Activated CD8-positive, alpha-beta memory T cell treated with anti-CD3 and anti-CD28 coated beads, Interleukin-2, amount 50 U/mL, for 4 hours (primary cell): ENCODE results near the gene HAGH.

ENCODE experiments used
- DNase-seq: peaks from one replicate; pipeline ENCODE4 v3.0.0-alpha.2; 2020

Gene HAGH

DNA sequence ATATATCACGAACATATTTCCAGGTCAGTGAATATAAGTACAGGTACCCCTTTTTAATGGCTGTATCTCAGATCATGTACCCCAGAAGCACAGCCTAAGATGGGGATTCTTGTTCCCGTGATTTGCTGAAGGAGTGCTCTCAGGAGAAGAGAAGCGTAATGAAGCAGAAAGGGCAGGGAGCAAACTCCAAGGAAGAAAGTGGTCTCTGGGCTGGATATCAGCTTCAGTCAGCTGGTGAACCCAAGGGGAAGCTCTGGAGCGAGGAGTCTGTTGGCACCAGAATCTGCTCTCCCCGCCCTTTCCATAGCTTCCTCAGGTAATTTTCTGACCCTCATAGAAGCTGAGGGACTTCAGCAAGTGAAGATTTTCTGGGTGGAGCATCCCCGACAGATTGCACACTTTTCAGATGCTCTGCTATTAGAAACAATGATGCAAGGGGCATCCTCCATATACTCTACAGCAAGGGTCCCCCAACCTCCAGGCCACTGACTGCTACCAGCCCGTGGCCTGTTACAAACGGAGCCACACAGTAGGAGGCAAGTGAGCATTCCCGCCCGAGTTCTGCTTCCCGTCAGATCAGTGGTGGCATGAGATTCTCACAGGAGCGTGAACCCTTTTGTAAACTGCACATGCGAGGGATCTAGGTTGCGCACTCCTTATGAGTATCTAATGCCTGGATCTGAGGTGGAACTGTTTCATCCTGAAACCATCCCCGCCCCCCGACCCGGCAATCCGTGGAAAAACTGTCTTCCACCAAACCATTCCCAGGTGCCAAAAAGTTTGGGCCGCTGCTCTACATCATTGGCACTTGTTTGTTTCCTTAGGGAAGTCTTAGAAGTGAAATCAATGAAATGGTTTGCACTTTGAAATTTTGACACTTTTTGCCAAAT lies 4.8 kb upstream of the HAGH start:
- DNase-seq: no peak

GRCh38 chr16:1830213-1830612 lies 3.6 kb upstream of the HAGH start:
- DNase-seq: no peak

DNA sequence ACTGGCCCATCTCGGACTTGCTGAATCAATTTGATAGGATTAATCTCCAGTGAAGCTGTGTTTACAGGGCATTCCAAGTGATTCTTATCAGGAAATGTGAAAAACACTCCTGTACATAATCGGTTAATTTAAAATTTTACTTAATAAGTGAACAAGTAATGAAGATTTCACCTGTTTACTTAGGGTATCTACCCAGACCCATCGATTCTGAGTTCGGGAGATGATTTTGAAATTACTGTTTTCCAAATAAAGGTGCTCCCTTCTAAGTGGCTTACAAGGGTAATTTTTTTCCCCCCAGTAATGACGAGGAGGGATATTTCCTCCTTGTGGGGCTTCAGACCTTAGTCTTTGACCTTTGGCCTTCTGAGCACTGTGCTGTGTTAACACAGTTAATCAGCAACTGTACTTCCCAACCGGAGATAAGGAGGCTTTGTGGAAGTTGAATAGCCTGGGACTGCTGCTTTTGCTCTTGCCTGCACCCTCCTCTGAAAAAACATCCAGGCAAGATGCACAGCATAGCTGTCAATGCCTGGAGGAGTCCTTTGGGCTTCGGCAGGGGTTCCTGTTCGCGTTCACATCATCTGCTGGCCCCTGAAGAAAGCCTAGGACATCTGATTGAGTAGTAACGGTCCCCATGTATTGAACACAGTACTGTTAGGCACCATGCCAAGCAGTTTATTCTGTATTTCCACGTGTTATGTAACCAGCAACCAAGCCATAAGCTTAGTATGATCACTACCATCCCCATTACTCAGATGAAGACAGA lies 2.2 kb upstream of the HAGH start:
- no peak for DNase-seq

DNA sequence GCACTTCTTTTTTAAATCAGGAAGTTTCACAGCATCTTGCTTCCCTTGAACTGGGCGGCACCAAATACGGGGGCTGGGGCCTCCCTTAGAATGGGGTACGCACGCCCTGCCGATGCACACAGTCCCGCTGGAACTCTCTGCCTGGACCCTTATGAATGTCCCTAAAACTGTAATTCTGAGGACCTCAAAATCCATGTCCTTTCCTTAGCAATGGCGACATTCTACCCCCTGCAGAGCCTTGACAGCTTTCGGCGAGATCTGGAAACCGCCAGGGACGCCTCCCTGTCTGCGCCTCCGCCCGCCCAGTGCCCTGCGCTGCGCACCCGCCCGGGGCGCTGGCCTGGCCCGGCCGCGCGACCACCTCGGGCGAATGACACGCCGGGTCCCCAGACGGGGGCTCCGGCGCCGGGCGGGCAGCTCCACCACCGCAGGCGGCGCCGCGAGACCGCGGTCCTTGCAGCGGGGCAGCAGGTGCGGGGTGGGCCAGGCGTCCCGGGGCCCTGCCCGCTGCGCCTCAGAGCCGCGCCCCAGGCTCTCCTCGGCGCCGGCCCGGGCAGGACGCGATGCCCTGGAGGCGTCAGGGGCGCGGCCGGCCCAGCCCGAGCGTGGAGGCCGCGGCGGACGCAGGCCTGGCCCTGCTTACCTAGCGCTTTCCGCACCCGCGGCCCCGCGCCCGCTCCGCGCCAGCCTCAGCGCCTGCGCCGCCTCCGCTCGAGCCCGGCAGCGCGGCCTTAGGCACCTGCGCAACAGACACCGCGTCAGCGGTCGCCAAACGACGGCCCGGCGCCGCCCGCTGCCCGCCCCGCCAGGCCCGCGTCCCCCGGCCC lies 548 bp downstream of the HAGH start:
- peak; percentile 68 for DNase-seq

GRCh38 chr16:1825381-1825863 lies 1.2 kb downstream of the HAGH start:
- DNase-seq: no peak

DNA sequence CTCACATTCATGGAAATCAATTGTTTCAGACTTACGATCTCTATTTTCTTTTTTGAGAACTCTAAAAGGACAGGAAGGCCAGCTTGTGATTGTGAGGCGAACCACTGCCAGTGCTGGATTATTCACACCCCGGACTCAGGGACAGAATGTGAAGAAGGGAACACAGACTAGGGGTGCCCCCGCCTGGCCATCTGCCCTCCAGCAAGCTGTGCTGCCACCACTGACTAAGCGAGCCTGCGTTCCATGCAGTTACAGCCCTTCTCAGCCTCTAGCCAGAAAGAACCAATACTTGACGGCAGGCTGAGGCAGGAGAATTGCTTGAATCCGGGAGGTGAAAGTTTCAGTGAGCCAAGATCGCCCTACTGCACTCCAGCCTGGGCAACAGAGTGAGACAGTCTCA lies 2.8 kb downstream of the HAGH start:
- no peak for DNase-seq

GRCh38 chr16:1822801-1823200 lies 3.8 kb downstream of the HAGH start:
- no peak for DNase-seq

DNA sequence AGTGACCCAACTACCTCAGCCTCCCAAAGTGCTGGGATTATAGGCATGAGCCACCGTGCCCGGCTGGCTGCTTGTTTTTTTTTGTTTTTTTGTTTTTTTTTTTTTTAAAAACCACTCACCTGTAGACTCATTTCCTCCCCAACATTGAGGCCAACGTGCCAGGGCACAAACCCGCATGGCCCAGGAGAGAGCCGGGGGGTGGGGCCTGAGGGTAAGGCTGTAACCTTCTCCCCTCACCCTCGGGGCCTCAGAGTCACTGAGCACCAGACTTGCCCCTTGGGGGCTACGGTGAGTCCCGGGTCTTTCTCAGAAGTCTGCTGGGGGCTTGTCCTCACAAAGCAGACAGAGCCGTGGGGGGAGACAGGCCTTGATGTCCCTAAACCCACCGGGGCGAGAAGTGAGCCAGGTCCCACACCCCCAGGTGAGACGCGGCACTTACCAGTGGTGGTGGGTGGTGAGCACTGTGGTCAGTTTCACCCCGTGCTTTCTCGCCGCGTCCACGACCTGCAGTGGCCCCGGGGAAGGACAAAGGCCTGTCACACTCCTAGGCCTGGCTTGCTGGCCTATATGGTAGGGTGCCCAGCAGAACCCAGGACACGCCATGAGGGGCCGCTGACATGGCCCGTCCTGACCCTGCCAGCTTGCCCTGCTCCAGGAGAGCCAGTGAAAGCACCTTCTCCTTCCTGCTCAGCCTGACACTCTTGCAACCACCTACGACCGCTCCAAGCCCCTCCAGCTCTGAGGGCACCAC lies 4.6 kb downstream of the HAGH start:
- no peak for DNase-seq

GRCh38 chr16:1820946-1821290 lies 5.7 kb downstream of the HAGH start:
- DNase-seq: no peak

DNA sequence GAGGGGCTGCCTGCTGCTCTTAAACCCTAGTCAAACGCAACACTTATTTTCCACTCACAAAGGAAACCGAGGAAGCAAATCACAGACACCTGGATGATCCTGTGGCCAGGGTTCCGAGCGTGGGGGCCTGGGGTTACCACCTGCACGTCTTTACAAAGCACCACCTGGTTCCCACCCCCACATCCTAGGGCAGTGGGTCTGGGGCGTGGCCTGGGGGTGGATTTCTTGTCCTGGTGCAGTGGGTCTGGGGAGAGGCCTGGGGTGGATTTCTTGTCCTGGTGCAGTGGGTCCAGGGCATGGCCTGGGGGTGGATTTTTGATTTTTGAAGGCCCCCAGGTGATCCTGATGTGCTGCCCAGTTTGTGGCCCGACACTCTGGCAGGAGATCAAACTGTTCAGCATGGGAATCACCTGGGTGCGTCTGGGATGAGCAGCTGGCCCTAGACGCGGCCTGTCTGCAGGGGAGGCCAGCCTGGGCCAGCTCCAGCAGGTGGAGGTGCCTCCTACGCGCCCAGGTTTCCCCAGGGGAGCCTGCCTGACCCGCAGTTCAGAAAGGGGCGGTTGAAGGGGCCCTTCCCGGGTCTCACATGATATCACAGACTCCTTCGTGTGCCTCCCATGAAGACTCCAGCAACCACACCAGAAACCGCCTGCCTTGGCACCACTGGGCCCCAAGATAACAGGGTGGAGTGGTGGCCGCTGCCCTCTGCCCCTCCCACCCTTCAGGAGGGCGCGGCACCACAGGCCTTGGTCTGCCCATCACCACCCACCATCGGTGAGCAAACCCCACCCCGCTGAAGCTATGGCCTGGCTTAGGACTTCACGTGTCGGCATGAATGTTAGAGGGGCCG lies 6.3 kb downstream of the HAGH start:
- no peak for DNase-seq

DNA sequence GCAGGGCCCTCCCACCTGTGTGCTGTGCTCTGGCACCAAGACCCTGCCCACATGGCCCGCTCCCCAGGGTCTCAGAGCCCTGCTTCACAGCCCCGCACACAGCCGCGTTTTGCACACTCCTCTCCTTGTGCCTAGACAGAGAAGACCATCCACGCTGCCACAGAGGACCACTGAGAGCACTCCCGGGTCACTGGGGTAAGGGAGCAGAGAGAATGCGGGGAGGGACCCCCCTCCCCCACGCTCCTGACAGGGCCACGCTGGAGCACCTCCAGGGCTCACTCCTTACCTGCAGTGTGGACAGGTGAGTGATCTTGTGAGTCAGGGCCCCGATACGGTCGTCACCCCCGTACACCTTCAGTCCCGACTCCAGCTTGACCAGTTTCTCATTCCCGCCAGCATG lies 7.0 kb downstream of the HAGH start:
- DNase-seq: no peak

DNA sequence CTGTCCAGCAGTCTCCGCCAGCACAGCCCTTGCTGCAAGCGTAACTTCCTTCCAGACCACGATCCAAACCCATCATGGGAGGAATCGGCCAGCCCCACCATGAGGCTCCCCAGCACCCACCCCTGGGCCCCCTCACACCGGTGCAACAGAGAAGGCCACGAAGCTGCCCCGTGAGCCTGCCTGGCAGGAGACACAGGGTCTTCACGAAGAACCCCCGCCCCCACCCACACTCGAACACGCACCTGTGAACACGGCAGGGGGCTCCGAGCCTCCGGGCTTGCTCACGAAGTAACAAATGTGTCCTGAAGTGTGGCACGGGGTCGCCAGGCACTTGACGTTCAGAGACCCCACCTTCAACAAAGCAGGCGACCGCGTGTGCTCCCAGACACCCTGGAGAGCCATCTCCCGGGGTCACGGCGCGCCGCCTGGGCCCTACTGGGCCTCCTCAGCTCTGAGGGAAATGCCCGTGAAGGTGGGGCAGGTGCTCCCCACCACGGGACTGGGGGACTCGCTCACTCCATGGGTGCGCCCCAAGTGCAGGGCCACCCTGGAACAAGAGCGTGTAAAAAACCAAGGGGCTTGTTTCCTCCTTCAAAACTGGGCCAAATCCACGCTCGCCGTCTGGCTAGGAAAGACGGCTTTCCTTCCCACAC lies 7.6 kb downstream of the HAGH start:
- DNase-seq: no peak

GRCh38 chr16:1818204-1818872 lies 8.3 kb downstream of the HAGH start:
- no peak for DNase-seq

DNA sequence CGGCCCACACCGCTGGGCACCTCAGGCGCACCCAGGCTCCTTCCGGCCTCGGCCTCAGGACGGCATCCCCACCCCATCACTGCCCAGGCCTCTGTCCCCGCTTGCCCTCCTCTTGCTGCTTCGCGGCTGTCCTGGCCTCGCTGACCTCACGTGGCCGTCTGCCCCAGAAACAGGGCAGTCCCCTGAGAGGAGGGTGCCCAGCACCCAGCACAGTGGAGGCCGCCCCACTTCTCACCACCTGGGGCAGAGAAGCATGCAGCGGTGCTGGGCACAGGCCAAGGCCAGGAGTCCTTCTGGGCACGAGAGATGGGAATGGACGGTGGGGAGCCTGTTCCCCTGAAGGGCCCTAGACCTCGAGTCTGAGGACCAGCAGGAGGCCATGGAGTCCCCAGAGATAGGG lies 8.9 kb downstream of the HAGH start:
- no peak for DNase-seq

DNA sequence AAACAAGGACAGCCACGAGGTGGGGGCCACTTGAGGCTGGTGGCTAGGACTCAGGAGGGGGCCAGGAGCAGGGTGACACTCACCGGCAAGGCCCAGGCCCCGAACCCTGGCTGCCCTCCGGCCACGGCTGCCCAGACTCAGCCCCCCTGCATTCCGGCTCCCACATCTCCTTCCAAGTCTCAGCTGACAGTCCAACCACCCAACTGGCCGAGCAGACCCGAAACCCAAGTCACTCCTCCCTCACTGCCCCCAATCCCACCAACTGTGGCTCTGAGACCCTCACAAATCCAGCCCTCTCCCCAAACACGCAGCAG lies 9.4 kb downstream of the HAGH start:
- no peak for DNase-seq

DNA sequence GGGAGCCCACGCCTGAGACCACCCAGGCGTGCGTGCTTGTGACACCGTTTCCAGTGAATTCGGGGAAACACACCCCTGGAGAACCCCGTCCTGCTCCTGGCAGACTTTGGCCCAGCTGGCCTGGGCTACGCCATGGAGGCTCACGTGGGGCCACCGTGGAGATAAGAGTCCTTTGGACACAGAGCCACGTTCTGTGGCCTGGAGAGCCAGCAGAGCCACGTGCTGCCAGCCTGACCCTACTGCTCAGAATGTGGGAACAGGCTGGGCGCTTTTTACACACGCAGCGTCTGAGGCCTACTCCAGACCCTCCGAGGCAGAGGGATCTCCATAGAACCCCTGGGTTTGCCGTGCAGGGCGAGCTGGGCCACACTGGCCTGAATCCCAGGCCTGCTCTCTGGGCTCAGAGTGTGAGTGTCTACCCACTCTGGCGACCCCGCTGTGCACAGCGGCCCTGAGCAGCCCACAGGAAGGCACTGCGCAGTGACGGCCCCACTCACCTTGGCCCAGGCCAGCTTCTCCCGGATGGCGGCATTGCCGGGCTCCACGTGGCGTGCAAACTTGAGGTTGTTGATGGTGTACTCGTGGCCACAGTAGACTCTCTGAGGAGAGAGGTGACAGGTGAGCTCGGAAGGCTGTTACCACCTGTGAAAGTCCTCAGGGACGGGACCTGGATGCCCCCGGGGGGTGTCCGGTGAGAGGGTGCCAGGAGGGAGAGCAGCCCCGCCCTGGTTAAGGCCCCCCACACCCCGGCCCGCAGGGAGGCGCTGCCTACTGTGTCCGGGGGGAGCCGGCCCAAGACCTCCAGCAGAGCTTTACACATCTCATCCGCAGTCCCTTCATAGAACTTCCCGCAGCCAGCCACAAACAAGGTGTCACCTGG lies 10.0 kb downstream of the HAGH start:
- no peak for DNase-seq

DNA sequence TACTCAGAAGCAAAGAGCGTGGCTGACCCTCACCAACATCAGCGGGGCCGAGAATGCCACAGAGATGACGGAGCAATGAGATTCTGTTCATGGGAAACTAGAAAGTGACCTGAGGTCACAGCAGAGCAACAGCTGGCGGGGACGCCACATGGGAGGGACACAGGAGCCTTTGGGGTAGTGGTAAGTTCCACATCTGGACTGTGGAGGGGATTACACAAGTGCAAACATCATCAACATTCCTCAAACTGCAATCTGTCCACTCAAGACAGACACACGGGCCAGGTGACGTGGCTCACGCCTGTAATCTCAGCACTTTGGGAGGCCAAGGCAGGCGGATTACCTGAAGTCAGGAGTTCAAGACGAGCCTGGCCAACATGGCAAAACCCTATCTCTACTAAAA lies 11.2 kb downstream of the HAGH start:
- no peak for DNase-seq

DNA sequence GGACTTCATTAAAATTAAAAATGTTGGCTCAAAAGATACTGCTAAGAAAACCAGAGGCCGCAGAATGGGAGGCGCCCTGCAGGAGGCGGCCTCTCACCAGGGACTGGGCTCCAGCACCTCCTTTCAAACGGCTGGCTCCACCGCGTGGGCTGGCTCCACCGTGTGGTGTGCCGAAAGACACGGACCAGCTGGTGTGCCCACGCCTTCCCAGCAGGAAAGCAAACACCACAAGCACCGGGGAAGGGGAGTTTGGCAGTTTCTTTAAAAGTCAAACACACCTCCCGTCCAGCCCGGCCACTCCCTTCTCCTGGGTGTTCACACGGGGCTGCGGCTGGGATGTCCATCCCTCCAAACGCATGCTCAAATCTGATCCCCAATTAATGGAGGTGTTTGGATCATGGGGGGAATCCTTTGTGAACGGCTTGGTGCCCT lies 13.9 kb downstream of the HAGH start:
- DNase-seq: peak; percentile 54

- DNase-seq: no peak
These were observed 16.1 kb downstream of the HAGH start for GRCh38 chr16:1810536-1810935.

DNA sequence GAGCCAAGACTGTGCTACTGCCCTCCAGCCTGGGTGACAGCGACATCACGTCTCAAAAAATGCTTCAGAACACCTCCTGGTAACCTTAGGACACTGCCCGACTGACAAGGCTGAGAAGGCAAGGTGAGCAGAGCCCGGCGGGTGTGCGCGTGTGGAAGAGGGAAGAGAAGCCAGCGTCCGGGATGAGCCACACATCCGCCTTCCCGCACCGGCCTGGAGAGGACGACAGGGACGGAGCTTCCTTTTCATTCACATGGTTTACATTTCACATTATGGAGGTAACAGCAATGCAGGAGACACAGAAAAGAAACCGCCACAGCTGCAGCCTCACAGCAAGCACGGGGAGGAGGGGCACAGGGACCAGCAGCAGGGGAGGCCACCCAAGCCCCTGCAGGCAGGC lies 16.5 kb downstream of the HAGH start:
- DNase-seq: no peak
